ENCODE data around the gene CREBBP.

The CREBBP gene

GRCh38 chr16:3846595-3847091, 33.9 kb downstream of the CREBBP start:
- FAIRE-seq (no peak), DNase-seq (ENCODE audit: insufficient read length) (no peak)
- TF ChIP-seq POLR2AphosphoS5 (IDR thresholded peaks at IDR 0.05; ENCODE audit: low read depth, low read length) (no peak), TAF1 (IDR thresholded peaks at IDR 0.05; ENCODE audit: borderline replicate concordance, low read depth, low read length) (no peak), POLR2A (IDR thresholded peaks at IDR 0.05; ENCODE audit: low read depth, low read length) (no peak)

DNA sequence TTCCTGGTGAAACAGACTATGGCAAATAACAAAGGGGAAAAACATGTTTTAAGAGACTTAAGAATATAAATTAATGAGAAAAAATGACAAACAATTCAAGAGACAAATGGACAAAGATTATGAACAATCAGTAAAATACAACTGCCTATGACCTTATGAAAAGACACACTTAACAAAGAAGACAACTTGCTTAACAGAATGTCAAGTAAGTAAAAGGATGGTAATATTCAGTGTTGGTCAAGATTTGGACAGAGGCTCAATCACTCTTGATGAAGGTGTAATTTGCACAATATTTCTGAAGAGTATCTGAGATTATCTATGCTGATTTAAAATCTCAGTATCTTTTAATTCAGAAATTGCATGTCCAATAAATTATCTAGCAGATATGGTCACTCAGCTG, 34.4 kb downstream of the CREBBP start:
- DNase-seq (ENCODE audit: insufficient read length) (no peak), FAIRE-seq (no peak)
- TF ChIP-seq POLR2A (IDR thresholded peaks at IDR 0.05; ENCODE audit: low read depth, low read length): no peak
- TF ChIP-seq POLR2AphosphoS5 (IDR thresholded peaks at IDR 0.05; ENCODE audit: low read depth, low read length): no peak
- no peak for TF ChIP-seq TAF1 (IDR thresholded peaks at IDR 0.05; ENCODE audit: borderline replicate concordance, low read depth, low read length)

- TF ChIP-seq POLR2A (IDR thresholded peaks at IDR 0.05; ENCODE audit: low read depth, low read length) (no peak), TAF1 (IDR thresholded peaks at IDR 0.05; ENCODE audit: borderline replicate concordance, low read depth, low read length) (no peak), POLR2AphosphoS5 (IDR thresholded peaks at IDR 0.05; ENCODE audit: low read depth, low read length) (no peak)
- DNase-seq (ENCODE audit: insufficient read length): no peak
- no peak for FAIRE-seq
Measured at GRCh38 chr16:3842994-3843393, 37.5 kb downstream of the CREBBP start.

DNA sequence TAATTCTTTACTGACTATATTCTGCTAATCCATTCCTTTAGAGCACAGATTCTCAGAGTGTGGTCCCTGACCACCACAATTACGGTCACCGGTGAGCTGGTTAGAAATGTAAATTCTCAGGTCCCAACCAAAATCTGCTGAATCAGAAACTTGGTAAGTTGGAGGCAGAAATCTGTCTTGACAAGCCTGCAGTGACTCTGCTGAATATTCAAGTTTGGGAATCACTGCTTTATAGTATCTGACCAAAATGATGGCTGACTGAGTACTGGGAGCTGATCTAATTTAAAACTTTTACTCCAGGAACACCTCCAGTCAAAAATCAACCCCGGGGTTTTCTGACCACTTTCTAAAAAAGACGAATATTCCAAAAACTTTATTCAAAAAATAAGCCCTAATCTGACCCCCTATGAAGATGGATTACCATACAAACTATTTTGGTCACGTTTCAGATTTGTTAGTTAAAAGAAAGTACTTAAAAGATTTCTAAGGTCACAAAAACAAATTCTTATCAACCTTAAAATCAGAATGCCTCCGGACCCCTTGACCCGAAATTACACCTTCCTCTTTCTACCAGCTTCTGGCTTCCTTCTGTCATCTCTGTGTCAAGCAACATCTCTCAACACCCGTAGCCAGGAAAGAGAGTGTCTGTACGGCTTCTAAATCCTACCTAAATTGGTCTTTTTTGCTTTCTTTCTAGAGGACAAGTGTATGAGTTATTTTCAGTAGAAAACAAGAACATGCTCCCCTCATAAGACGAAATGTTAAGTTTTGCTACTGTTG, 38.6 kb downstream of the CREBBP start:
- no peak for FAIRE-seq
- no peak for TF ChIP-seq TAF1 (IDR thresholded peaks at IDR 0.05; ENCODE audit: borderline replicate concordance, low read depth, low read length)
- no peak for TF ChIP-seq POLR2AphosphoS5 (IDR thresholded peaks at IDR 0.05; ENCODE audit: low read depth, low read length)
- TF ChIP-seq POLR2A (IDR thresholded peaks at IDR 0.05; ENCODE audit: low read depth, low read length): no peak
- DNase-seq (ENCODE audit: insufficient read length): no peak

DNA sequence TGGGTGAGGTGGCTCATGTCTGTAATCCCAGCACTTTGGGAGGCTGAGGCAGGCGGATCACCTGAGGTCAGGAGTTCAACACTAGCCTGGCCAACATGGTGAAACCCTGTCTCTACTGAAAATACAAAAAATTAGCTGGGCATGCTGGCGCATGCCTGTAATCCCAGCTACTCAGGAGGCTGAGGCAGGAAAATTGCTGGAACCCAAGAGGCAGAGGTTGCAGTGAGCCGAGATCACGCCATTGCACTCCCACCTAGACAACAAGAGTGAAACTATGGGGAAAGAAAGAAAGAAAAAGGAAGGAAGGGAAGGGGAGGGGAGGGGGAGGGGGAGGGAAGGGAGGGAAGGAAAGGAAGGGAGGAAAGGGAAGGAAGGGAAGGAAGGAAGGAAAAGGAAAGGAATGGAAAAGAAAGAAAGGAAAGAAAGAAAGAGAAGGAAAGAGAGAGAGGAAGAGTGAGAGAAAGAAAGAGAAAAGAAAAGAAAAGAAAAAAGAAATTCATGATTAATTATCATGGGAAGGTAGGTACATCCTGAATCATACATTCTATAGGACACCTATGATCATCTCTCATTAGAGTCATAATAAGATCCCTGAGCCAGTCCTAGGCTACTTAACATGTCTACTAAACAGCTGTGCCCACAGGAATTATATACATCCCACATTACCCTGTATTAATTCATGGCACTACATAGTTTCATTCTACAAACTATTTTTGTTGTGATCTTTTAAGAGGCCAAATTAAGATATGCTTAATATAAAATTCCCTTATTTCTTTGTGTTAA, 40.9 kb downstream of the CREBBP start:
- TF ChIP-seq TAF1 (IDR thresholded peaks at IDR 0.05; ENCODE audit: borderline replicate concordance, low read depth, low read length) (no peak), POLR2A (IDR thresholded peaks at IDR 0.05; ENCODE audit: low read depth, low read length) (no peak), POLR2AphosphoS5 (IDR thresholded peaks at IDR 0.05; ENCODE audit: low read depth, low read length) (no peak)
- no peak for FAIRE-seq
- DNase-seq (ENCODE audit: insufficient read length): no peak

- TF ChIP-seq POLR2AphosphoS5 (IDR thresholded peaks at IDR 0.05; ENCODE audit: low read depth, low read length) (no peak), POLR2A (IDR thresholded peaks at IDR 0.05; ENCODE audit: low read depth, low read length) (no peak), TAF1 (IDR thresholded peaks at IDR 0.05; ENCODE audit: borderline replicate concordance, low read depth, low read length) (no peak)
- DNase-seq (ENCODE audit: insufficient read length) (no peak), FAIRE-seq (no peak)
Measured at GRCh38 chr16:3838600-3839401, 41.7 kb downstream of the CREBBP start.

DNA sequence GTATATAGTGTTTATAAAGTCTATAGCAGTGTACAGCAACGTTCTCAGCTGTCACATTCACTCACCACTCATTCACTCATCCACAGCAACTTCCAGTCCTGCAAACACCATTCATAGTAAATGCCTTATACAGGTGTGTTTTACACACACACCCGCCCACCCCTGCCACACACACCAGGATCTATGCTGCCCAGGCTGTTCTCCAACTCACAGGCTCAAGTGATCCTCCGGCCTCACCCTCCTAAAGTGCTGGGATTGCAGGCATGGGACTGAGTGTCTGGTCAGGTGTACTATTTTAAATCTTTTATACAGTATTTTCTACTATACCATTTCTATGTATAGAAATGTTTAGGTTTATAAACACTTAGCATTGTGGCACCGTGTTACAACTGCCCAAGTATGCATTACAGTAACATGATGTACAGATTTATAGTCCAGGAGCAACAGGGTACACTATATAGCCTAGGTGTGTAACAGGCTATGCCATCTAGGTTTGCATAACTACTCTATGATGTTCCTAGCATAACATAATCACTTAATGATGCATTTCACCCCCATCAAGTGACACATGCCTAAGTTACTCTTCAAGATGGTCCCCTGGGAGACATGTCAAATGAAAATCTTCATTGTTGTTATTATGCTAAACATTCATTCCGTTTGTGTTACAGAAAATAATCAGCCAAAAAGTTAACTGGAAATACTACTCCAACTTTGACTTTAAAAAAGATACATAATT, 42.5 kb downstream of the CREBBP start:
- DNase-seq (ENCODE audit: insufficient read length) (no peak), FAIRE-seq (no peak)
- TF ChIP-seq POLR2A (IDR thresholded peaks at IDR 0.05; ENCODE audit: low read depth, low read length): no peak
- no peak for TF ChIP-seq POLR2AphosphoS5 (IDR thresholded peaks at IDR 0.05; ENCODE audit: low read depth, low read length)
- no peak for TF ChIP-seq TAF1 (IDR thresholded peaks at IDR 0.05; ENCODE audit: borderline replicate concordance, low read depth, low read length)

- FAIRE-seq: no peak
- TF ChIP-seq TAF1 (IDR thresholded peaks at IDR 0.05; ENCODE audit: borderline replicate concordance, low read depth, low read length) (no peak), POLR2A (IDR thresholded peaks at IDR 0.05; ENCODE audit: low read depth, low read length) (no peak), POLR2AphosphoS5 (IDR thresholded peaks at IDR 0.05; ENCODE audit: low read depth, low read length) (no peak)
- no peak for DNase-seq (ENCODE audit: insufficient read length)
Measured at GRCh38 chr16:3836641-3837040, 43.9 kb downstream of the CREBBP start.

DNA sequence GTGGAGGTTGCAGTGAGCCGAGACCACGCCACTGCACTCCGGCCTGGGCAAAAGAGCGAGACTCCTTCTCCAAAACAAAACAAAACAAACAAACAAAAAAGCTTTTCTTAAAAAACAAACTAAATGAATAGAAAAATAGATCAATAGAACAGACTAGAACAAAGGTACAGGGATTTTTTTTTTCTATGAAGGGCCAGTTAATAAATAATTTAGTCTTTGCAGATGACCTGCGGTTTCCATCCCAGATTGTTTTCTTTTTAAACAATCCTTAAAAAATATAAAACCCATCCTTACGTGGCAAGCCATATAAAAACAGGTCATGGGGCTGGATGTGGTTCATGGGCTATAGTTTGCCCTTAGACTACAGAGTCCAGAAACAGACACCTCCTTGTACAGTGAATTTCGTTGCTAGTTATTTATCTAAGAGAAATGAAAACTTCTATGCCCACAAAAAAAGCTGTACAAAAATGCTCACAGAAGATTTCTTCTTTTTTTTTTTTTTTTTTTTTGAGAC, 45.4 kb downstream of the CREBBP start:
- FAIRE-seq: no peak
- TF ChIP-seq POLR2A (IDR thresholded peaks at IDR 0.05; ENCODE audit: low read depth, low read length) (no peak), TAF1 (IDR thresholded peaks at IDR 0.05; ENCODE audit: borderline replicate concordance, low read depth, low read length) (no peak), POLR2AphosphoS5 (IDR thresholded peaks at IDR 0.05; ENCODE audit: low read depth, low read length) (no peak)

GRCh38 chr16:3832668-3833067, 47.8 kb downstream of the CREBBP start:
- FAIRE-seq (no peak), DNase-seq (ENCODE audit: insufficient read length) (no peak)
- no peak for TF ChIP-seq TAF1 (IDR thresholded peaks at IDR 0.05; ENCODE audit: borderline replicate concordance, low read depth, low read length)
- TF ChIP-seq POLR2AphosphoS5 (IDR thresholded peaks at IDR 0.05; ENCODE audit: low read depth, low read length): no peak
- no peak for TF ChIP-seq POLR2A (IDR thresholded peaks at IDR 0.05; ENCODE audit: low read depth, low read length)

More for the DNA sequence above, 45.4 kb downstream of the CREBBP start:
- no peak for DNase-seq (ENCODE audit: insufficient read length)
